ENCODE data around the gene RIBC2.

GRCh38 chr22:45459235-45459634 is 45.7 kb downstream of the RIBC2 start:
- TF ChIP-seq POLR2A (IDR thresholded peaks at IDR 0.05; ENCODE audit: low read length): no peak
- no peak for TF ChIP-seq GATA1 (IDR thresholded peaks at IDR 0.05; ENCODE audit: low read depth, low read length)

Data from erythroblast (primary cell).